Osteoblast (primary cell): ENCODE data around the gene CALCOCO2. TPM values are rescaled to one million over a fixed set of nuclear protein-coding genes. Genes with fewer than 3 reads are reported as not detected.

Experiments
- DNase-seq: peaks from one replicate; pipeline ENCODE4 v3.0.0; 2011; ENCODE audit warnings: low spot score, mixed read lengths; ENCODE audit not compliant: insufficient read length; ENCODE audit errors: missing footprints
- H2AFZ ChIP-seq: 2 replicates; pipeline ENCODE4 v1.6.0; 2011; ENCODE audit warnings: mild to moderate bottlenecking, low read length
- H3K27ac ChIP-seq: 2 replicates; pipeline ENCODE4 v1.5.1; 2011; ENCODE audit warnings: mild to moderate bottlenecking, low read depth, low read length, moderate library complexity
- H3K27me3 ChIP-seq: 2 replicates; pipeline ENCODE4 v1.6.0; 2012; ENCODE audit warnings: mild to moderate bottlenecking, control low read depth, inconsistent platforms, low read length, moderate library complexity; ENCODE audit not compliant: insufficient read depth
- H3K36me3 ChIP-seq: 2 replicates; pipeline ENCODE4 v1.5.1; 2011; ENCODE audit warnings: mild to moderate bottlenecking, low read length, control low read depth, moderate library complexity; ENCODE audit not compliant: insufficient read depth
- H3K4me1 ChIP-seq: 2 replicates; pipeline ENCODE4 v1.5.1; 2011; ENCODE audit warnings: mild to moderate bottlenecking, low read length, control low read depth, moderate library complexity; ENCODE audit not compliant: insufficient read depth
- H3K4me2 ChIP-seq: 2 replicates; pipeline ENCODE4 v1.6.0; 2011; ENCODE audit warnings: mild to moderate bottlenecking, low read length; ENCODE audit not compliant: insufficient read depth
- H3K4me3 ChIP-seq: fragments of 200-600 bp; sonication (generic); 3 replicates; pipeline ENCODE4 v1.5.1; 2012; ENCODE audit warnings: mild to moderate bottlenecking, low read length, inconsistent platforms; ENCODE audit not compliant: insufficient read depth
- H3K79me2 ChIP-seq: 2 replicates; pipeline ENCODE4 v1.6.0; 2012; ENCODE audit warnings: mild to moderate bottlenecking, low read length, control low read depth, inconsistent platforms; ENCODE audit not compliant: insufficient read depth
- H3K9me3 ChIP-seq: 2 replicates; pipeline ENCODE4 v1.5.1; 2011; ENCODE audit warnings: low read depth, low read length, control low read depth
- H4K20me1 ChIP-seq: 2 replicates; pipeline ENCODE4 v1.6.0; 2012; ENCODE audit warnings: mild to moderate bottlenecking, low read length, control low read depth; ENCODE audit not compliant: insufficient read depth
- CTCF ChIP-seq: IDR thresholded peaks from 2 replicates; pipeline ENCODE4 v1.5.1; 2011; ENCODE audit warnings: mild to moderate bottlenecking, low read depth, low read length, moderate library complexity; ENCODE audit errors: extremely low read depth
- small RNA-seq: library from RNA; depleted of rRNA; stranded (forward); fragments of <200 nt; gene quantifications from one replicate; pipeline ENCODE3, GENCODE V24; 2012
- total RNA-seq: library from RNA; depleted of rRNA; stranded (reverse); fragments of >200 nt; gene quantifications from 2 replicates; pipeline ENCODE4 v1.2.3, GENCODE V29; 2012

CALCOCO2 gene
- total RNA-seq, 1 donor = 105 TPM

- no peak overlapping the region for H3K4me3 ChIP-seq
- peak overlapping the region; percentile 40 for H3K4me2 ChIP-seq
- no peaks in the 10 kb centered on the region for H3K27me3 ChIP-seq
- peaks cover 51% of the 10 kb centered on the region for H3K4me1 ChIP-seq
- H3K27ac ChIP-seq = peak overlapping the region; percentile 46
- peaks cover 54% of the 10 kb centered on the region for H4K20me1 ChIP-seq
- H3K36me3 ChIP-seq = peaks cover 52% of the 10 kb centered on the region
- no peak for TF ChIP-seq CTCF
- no peak overlapping the region for H2AFZ ChIP-seq
- peaks cover 91% of the 10 kb centered on the region for H3K79me2 ChIP-seq
- DNase-seq = no peak
- H3K9me3 ChIP-seq = no peaks in the 10 kb centered on the region
Measured at GRCh38 chr17:48912476-48912875, 81.6 kb downstream of the CALCOCO2 start.

Small RNA genes within 50 kb of the gene (small RNA-seq; reads per million reads assigned to genes)
- gene AC068531.1 (not detected), gene RF00263 (not detected)

Other genes starting within 250 kb of the CALCOCO2 start
- gene HOXB3, start 240.8 kb upstream of the CALCOCO2 start, total RNA-seq = 1.5 and 1.8 TPM in 2 replicates
- not detected in 2 replicates for gene HOXB5, start 237.3 kb upstream of the CALCOCO2 start, total RNA-seq
- 0.59 and 0.72 TPM in 2 replicates for gene HOXB6, start 226.0 kb upstream of the CALCOCO2 start, total RNA-seq
- gene HOXB7, start 220.0 kb upstream of the CALCOCO2 start, total RNA-seq = 0.36 TPM in 1 of 2 replicates, not detected in the other
- gene HOXB8, start 215.7 kb upstream of the CALCOCO2 start, total RNA-seq = not detected in 2 replicates
- not detected in 2 replicates for gene HOXB9, start 204.7 kb upstream of the CALCOCO2 start, total RNA-seq
- 0.88 TPM in 1 of 2 replicates, not detected in the other for gene PRAC1, start 108.5 kb upstream of the CALCOCO2 start, total RNA-seq
- gene PRAC2, start 107.8 kb upstream of the CALCOCO2 start, total RNA-seq = not detected in 2 replicates
- gene HOXB13, start 102.3 kb upstream of the CALCOCO2 start, total RNA-seq = not detected in 2 replicates
- not detected in 2 replicates for gene TTLL6, start 13.8 kb upstream of the CALCOCO2 start, total RNA-seq
- gene ATP5MC1, start 61.8 kb downstream of the CALCOCO2 start, total RNA-seq = 17.4 and 21.7 TPM in 2 replicates
- 91.3 and 98.8 TPM in 2 replicates for gene UBE2Z, start 77.4 kb downstream of the CALCOCO2 start, total RNA-seq
- gene SNF8, start 113.8 kb downstream of the CALCOCO2 start, total RNA-seq = 63.7 and 72.5 TPM in 2 replicates
- not detected in 2 replicates for gene GIP, start 137.6 kb downstream of the CALCOCO2 start, total RNA-seq
- gene IGF2BP1, start 166.3 kb downstream of the CALCOCO2 start, total RNA-seq = 0.59 and 1.4 TPM in 2 replicates